Measurements from ENCODE around the gene SLC37A4.

- TF ChIP-seq CTCF (IDR thresholded peaks at IDR 0.05): no peak
- no peak for TF ChIP-seq IRF3 (IDR thresholded peaks at IDR 0.05; ENCODE audit: low read depth, low read length)
- TF ChIP-seq JUND (IDR thresholded peaks at IDR 0.05): no peak
- TF ChIP-seq POLR2AphosphoS5 (IDR thresholded peaks at IDR 0.05; ENCODE audit: low read depth, low read length): no peak
- TF ChIP-seq SIN3A (IDR thresholded peaks at IDR 0.05; ENCODE audit: borderline replicate concordance, low read depth, low read length): no peak
- TF ChIP-seq MXI1 (IDR thresholded peaks at IDR 0.05; ENCODE audit: low read depth, low read length): no peak
- TF ChIP-seq EZH2phosphoT487 (IDR thresholded peaks at IDR 0.05; ENCODE audit: borderline replicate concordance, low read depth): no peak
- no peak for TF ChIP-seq TAF1 (IDR thresholded peaks at IDR 0.05; ENCODE audit: borderline replicate concordance, low read depth, low read length)
- no peak for TF ChIP-seq USF2 (IDR thresholded peaks at IDR 0.05; ENCODE audit: borderline replicate concordance, low read depth, low read length)
- TF ChIP-seq RFX5 (IDR thresholded peaks at IDR 0.05; ENCODE audit: low read length): no peak
- no peak for TF ChIP-seq FOXJ3 (CRISPR knock-in tag; IDR thresholded peaks at IDR 0.05)
- no peak for TF ChIP-seq GABPA (IDR thresholded peaks at IDR 0.05; ENCODE audit: low read depth)
- TF ChIP-seq FOSL2 (IDR thresholded peaks at IDR 0.05; ENCODE audit: borderline replicate concordance, low read depth): no peak
- TF ChIP-seq TCF12 (IDR thresholded peaks at IDR 0.05): no peak
Observed at GRCh38 chr11:119034813-119035212, 4.1 kb upstream of the SLC37A4 start.
